Erythroblast (primary cell): ENCODE measurements around the gene SORCS1.

Experiments
- DNase-seq, 2 experiments: peaks; one replicate each; lab custom pipeline; 2025; lab: John Stamatoyannopoulos, UW
- GATA1 ChIP-seq: IDR thresholded peaks from 2 replicates; pipeline ENCODE4 v1.6.1; 2011; ENCODE audit warnings: low read depth, mild to moderate bottlenecking, control low read depth, low read length, moderate library complexity
- POLR2A ChIP-seq: IDR thresholded peaks from 2 replicates; pipeline ENCODE4 v1.6.1; 2011; ENCODE audit warnings: mild to moderate bottlenecking, low read length

Gene SORCS1

GRCh38 chr10:106919871-106920282 lies 244.6 kb downstream of the SORCS1 start:
- TF ChIP-seq POLR2A, result no peak
- no peak for TF ChIP-seq GATA1
- DNase-seq, result no peak

- TF ChIP-seq GATA1, result no peak
- no peak for TF ChIP-seq POLR2A
- no peak for DNase-seq
Observed at GRCh38 chr10:106917452-106918055, 247.0 kb downstream of the SORCS1 start.

GRCh38 chr10:106914016-106914415 lies 250.5 kb downstream of the SORCS1 start:
- TF ChIP-seq POLR2A (no peak), GATA1 (no peak)

GRCh38 chr10:106913348-106913747 lies 251.2 kb downstream of the SORCS1 start:
- TF ChIP-seq POLR2A, result no peak
- TF ChIP-seq GATA1, result no peak
- no peak for DNase-seq

More at GRCh38 chr10:106914016-106914415, 250.5 kb downstream of the SORCS1 start:
- no peak for DNase-seq

GRCh38 chr10:106911096-106911495 lies 253.4 kb downstream of the SORCS1 start:
- no peak for DNase-seq
- no peak for TF ChIP-seq GATA1
- no peak for TF ChIP-seq POLR2A

- DNase-seq, result no peak
- TF ChIP-seq POLR2A, result no peak
- TF ChIP-seq GATA1, result no peak
Observed at GRCh38 chr10:106910666-106911065, 253.8 kb downstream of the SORCS1 start.

- no peak for TF ChIP-seq POLR2A
- TF ChIP-seq GATA1, result no peak
- DNase-seq, result no peak
Observed at GRCh38 chr10:106908225-106908624, 256.3 kb downstream of the SORCS1 start.

GRCh38 chr10:106904209-106904608 lies 260.3 kb downstream of the SORCS1 start:
- no peak for DNase-seq

GRCh38 chr10:106903180-106903579 lies 261.3 kb downstream of the SORCS1 start:
- no peak for DNase-seq
- no peak for TF ChIP-seq GATA1
- no peak for TF ChIP-seq POLR2A

More at GRCh38 chr10:106904209-106904608, 260.3 kb downstream of the SORCS1 start:
- TF ChIP-seq POLR2A, result no peak
- no peak for TF ChIP-seq GATA1

GRCh38 chr10:106900016-106900652 lies 264.4 kb downstream of the SORCS1 start:
- no peak for TF ChIP-seq POLR2A
- no peak for TF ChIP-seq GATA1
- DNase-seq, result no peak

GRCh38 chr10:106898446-106898845 lies 266.1 kb downstream of the SORCS1 start:
- TF ChIP-seq POLR2A (no peak), GATA1 (no peak)

GRCh38 chr10:106897719-106898118 lies 266.8 kb downstream of the SORCS1 start:
- TF ChIP-seq GATA1, result no peak
- TF ChIP-seq POLR2A, result no peak
- DNase-seq, result no peak

More at GRCh38 chr10:106898446-106898845, 266.1 kb downstream of the SORCS1 start:
- DNase-seq, result no peak

- DNase-seq, result no peak
- TF ChIP-seq POLR2A (no peak), GATA1 (no peak)
Observed at GRCh38 chr10:106894692-106895091, 269.8 kb downstream of the SORCS1 start.

GRCh38 chr10:106877574-106877973 lies 286.9 kb downstream of the SORCS1 start:
- no peak for DNase-seq
- no peak for TF ChIP-seq POLR2A
- TF ChIP-seq GATA1, result no peak

GRCh38 chr10:106874604-106874889 lies 290.0 kb downstream of the SORCS1 start:
- no peak for TF ChIP-seq GATA1
- TF ChIP-seq POLR2A, result no peak
- DNase-seq, result no peak
